HUES48 (cell line): ENCODE data around the gene MTG1.
A peak's percentile ranks its signal among the peaks of the same experiment; 100 is the strongest.

ENCODE experiments used
- H3K27ac ChIP-seq: one replicate; pipeline ENCODE4 v1.7.0; 2013; ENCODE audit warnings: low read depth, low read length, inconsistent platforms
- H3K27me3 ChIP-seq: 2 replicates; pipeline ENCODE4 v1.6.1; 2013; ENCODE audit warnings: mild to moderate bottlenecking, low read length; ENCODE audit not compliant: control insufficient read depth, insufficient read depth
- H3K36me3 ChIP-seq: 2 replicates; pipeline ENCODE4 v1.6.1; 2013; ENCODE audit warnings: low read length; ENCODE audit not compliant: control insufficient read depth, insufficient read depth
- H3K4me1 ChIP-seq: 2 replicates; pipeline ENCODE4 v1.6.1; 2013; ENCODE audit warnings: mild to moderate bottlenecking, low read length; ENCODE audit not compliant: control insufficient read depth, insufficient read depth
- H3K4me3 ChIP-seq: 2 replicates; pipeline ENCODE4 v1.5.1; 2013; ENCODE audit warnings: mild to moderate bottlenecking, low read depth, low read length
- H3K9ac ChIP-seq: 2 replicates; pipeline ENCODE4 v1.6.1; 2013; ENCODE audit warnings: mild to moderate bottlenecking, low read depth, low read length, moderate library complexity
- H3K9me3 ChIP-seq: 2 replicates; pipeline ENCODE4 v1.6.1; 2013; ENCODE audit warnings: low read length; ENCODE audit not compliant: control insufficient read depth, insufficient read depth

MTG1 gene

GRCh38 chr10:133353202-133353959, 40.6 kb upstream of the MTG1 start:
- no peaks in the 10 kb centered on the region for H3K27me3 ChIP-seq

GRCh38 chr10:133353988-133354605, 39.9 kb upstream of the MTG1 start:
- no peaks in the 10 kb centered on the region for H3K9me3 ChIP-seq
- H3K4me3 ChIP-seq: no peak overlapping the region
- H3K36me3 ChIP-seq: 0 out of 2 replicates have a peak, but pooled peaks cover 10% of the 10 kb centered on the region
- H3K4me1 ChIP-seq: no peaks in the 10 kb centered on the region; the same call in 1 of the 2 replicates
- no peak overlapping the region for H3K9ac ChIP-seq
- no peak overlapping the region for H3K27ac ChIP-seq
- H3K27me3 ChIP-seq: no peaks in the 10 kb centered on the region

More at GRCh38 chr10:133353202-133353959, 40.6 kb upstream of the MTG1 start:
- Histone ChIP-seq H3K4me3 (no peak overlapping the region), H3K9ac (no peak overlapping the region), H3K9me3 (no peaks in the 10 kb centered on the region), H3K27ac (no peak overlapping the region), H3K36me3 (0 out of 2 replicates have a peak, but pooled peaks cover 10% of the 10 kb centered on the region), H3K4me1 (no peaks in the 10 kb centered on the region; the same call in 1 of the 2 replicates)

DNA sequence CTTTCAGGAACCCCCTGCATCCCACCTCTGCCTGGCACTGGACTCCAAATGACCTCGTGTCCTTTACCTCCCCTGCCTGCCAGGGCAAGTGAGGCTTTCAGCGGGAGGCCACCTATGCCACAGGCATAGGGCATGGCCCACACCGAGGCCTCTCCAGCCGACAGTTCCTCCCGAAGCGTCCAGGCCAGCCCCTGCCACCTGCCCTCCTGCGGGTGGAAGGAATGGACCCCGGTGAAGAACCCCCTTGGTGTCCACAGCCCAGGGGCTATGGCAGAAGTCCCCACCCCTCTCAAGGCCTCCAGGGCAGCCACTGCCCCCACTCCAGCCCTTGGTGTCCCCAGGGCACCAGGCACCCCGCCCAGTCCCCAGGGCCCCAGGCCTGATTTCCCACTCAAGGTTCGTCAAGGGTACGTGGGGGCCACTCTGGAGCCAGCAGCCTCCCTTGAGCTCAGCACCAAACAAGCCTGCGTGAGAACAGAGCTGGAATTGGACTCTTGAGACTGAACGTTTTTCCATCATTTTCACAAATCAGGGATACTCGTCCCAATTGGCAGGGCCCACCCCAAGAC, 39.2 kb upstream of the MTG1 start:
- H3K27ac ChIP-seq: no peak overlapping the region
- H3K36me3 ChIP-seq: 0 out of 2 replicates have a peak, but pooled peaks cover 10% of the 10 kb centered on the region
- H3K4me3 ChIP-seq: no peak overlapping the region
- H3K9ac ChIP-seq: no peak overlapping the region
- H3K27me3 ChIP-seq: no peaks in the 10 kb centered on the region
- no peaks in the 10 kb centered on the region; the same call in 1 of the 2 replicates for H3K4me1 ChIP-seq
- no peaks in the 10 kb centered on the region for H3K9me3 ChIP-seq

GRCh38 chr10:133355266-133355665, 38.7 kb upstream of the MTG1 start:
- H3K36me3 ChIP-seq: 0 out of 2 replicates have a peak, but pooled peaks cover 10% of the 10 kb centered on the region
- no peak overlapping the region for H3K9ac ChIP-seq
- no peaks in the 10 kb centered on the region; the same call in 1 of the 2 replicates for H3K4me1 ChIP-seq
- no peaks in the 10 kb centered on the region for H3K9me3 ChIP-seq
- no peak overlapping the region for H3K4me3 ChIP-seq
- H3K27ac ChIP-seq: no peak overlapping the region
- peaks cover 4% of the 10 kb centered on the region; the same call in 1 of the 2 replicates for H3K27me3 ChIP-seq

DNA sequence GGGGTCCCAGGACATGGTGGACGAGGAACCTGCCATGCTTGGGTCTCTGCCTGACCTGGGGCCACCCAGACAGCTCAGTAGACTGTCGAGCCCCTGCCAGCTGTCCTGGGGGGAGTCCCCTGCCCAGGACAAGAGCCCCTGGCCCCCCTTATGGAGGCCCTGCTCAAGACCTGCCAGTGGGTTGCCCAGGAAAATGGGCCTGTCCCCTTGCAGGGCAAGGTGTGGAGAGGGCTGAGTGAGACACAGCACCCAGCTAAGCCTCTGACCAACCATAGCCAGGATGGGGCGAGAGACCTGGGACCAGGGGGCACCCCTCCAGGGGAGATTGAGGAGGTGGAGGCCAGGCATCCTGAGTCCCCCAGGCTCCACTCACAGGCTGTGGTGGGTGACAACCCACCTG, 38.0 kb upstream of the MTG1 start:
- H3K4me3 ChIP-seq: no peak overlapping the region
- no peaks in the 10 kb centered on the region for H3K9me3 ChIP-seq
- peaks cover 6% of the 10 kb centered on the region; the same call in 1 of the 2 replicates for H3K27me3 ChIP-seq
- H3K27ac ChIP-seq: no peak overlapping the region
- H3K4me1 ChIP-seq: no peaks in the 10 kb centered on the region
- H3K9ac ChIP-seq: no peak overlapping the region
- 0 out of 2 replicates have a peak, but pooled peaks cover 10% of the 10 kb centered on the region for H3K36me3 ChIP-seq

- Histone ChIP-seq H3K27ac (no peak overlapping the region), H3K4me3 (peak overlapping the region; percentile 88), H3K9me3 (no peaks in the 10 kb centered on the region), H3K4me1 (no peaks in the 10 kb centered on the region), H3K9ac (peak overlapping the region; percentile 68; the same call in 1 of the 2 replicates), H3K27me3 (peaks cover 6% of the 10 kb centered on the region; the same call in 1 of the 2 replicates), H3K36me3 (peaks cover 10% of the 10 kb centered on the region; the same call in 1 of the 2 replicates)
These were observed 37.2 kb upstream of the MTG1 start for GRCh38 chr10:133356549-133357284.

DNA sequence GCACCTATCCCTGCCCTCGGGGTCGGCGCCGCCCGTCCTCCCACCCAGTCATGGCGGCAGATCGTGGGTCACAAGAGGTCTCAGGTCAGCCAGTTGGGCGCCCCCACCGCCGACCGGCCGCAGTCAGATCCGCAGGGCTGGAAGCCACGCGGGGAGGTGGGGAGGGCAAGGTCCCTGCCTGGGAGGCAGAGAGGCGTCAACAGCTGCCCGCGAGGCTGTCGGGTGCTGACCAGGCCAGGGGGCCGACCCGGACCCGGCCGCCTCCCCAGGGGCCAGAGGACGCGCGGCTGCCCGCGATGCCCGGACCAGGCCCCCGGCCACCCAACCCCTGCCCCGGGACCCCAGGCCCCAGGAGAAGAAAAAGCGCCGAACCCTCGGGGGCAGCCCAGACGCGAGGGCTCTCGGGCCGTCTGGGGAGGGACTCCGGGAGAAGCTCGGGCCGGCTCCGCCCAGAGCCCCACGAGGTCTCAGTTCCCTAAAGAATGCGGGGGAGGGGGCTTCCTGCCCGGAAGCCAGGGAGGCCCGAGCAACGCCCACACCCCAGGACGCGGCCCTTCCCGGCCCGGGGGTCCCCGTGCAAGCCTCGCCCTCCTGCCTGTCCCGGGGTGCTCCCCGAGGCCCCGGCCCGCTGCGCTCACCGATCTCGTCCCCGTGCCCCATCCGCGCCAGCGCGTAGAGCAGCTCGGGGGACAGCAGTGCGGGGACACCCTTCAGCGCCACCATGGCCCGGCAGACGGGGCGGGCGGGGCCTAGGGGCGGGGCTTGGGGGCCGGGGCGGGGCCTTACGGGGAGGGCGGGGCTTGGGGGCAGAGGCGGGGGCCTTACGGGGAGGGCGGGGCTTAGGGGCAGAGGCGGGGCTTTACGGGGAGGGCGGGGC, 36.4 kb upstream of the MTG1 start, which contains the start of gene FUOM:
FUOM (minus strand) TSS at position 735 of the 877 bp plus-strand sequence; CDS start at position 723, 12 bp downstream.
- Histone ChIP-seq H3K36me3 (peaks cover 18% of the 10 kb centered on the region), H3K4me1 (no peaks in the 10 kb centered on the region), H3K9ac (peak within 1 kb of the TSS; percentile 69; the same call in 1 of the 2 replicates), H3K27ac (peak within 1 kb of the TSS; percentile 81), H3K4me3 (peak within 1 kb of the TSS; percentile 88), H3K9me3 (no peaks in the 10 kb centered on the region), H3K27me3 (peaks cover 6% of the 10 kb centered on the region; the same call in 1 of the 2 replicates)

DNA sequence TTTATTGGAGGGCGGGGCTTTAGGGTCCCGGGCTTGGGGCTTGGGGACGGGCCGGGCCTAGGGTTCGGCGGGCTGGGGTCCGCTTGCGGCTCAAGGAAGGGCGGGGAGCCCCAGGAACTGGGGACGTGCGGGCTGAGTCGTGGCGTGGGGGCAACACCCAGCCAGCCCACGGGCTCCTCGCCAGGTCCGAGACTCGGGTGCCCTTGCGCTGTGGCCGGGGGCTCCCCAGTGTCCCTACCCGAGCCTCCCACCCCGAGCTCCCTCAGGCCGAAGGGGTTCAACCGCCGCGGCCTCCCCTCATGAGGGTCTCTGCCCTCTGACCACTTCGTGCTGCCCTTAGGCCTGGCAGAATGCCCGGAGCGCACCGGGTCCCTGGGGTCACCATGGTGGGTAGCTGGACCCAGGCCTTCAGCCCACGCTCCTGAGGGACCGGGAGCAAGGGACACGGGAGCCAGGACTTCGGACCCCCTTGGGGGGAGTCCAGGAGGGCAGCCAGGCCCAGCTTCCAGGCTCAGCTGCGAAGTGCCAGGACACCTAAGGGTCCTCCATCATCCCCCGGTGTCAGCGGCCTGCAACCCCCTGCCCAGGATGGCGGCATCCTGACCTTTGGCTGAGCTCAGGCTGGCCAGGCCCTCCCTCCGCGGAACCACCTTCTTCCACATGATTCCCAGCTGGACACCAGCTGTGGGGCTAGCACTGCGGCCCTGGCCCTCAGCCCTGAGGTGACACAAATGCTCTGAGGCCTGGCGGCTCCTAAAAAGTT, 35.6 kb upstream of the MTG1 start:
- no peak overlapping the region; the same call in 1 of the 2 replicates for H3K4me3 ChIP-seq
- peaks cover 27% of the 10 kb centered on the region for H3K36me3 ChIP-seq
- no peaks in the 10 kb centered on the region for H3K4me1 ChIP-seq
- H3K9me3 ChIP-seq: no peaks in the 10 kb centered on the region
- peaks cover 6% of the 10 kb centered on the region; the same call in 1 of the 2 replicates for H3K27me3 ChIP-seq
- no peak overlapping the region for H3K27ac ChIP-seq
- no peak overlapping the region for H3K9ac ChIP-seq

DNA sequence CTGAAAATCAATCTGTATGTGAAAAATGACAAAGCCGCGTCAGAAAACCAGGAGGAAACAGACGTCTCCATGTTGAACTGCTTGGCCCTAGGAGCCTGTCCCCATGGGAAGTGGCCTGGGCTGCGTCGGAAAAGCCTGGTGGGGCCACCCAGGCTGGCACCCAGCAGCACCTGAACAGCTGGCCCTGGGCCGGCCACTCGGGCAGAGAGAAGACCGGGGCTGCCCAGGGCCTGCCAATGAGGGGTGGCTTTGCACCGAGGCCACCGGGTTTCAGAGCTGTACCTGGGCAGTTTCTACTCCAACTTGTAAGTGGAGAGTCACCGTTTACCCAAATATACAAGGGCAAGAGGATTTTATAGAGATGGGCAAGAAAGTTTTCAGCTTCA, 35.0 kb upstream of the MTG1 start:
- Histone ChIP-seq H3K36me3 (peaks cover 32% of the 10 kb centered on the region), H3K9me3 (no peaks in the 10 kb centered on the region), H3K4me1 (no peaks in the 10 kb centered on the region), H3K9ac (no peak overlapping the region), H3K4me3 (no peak overlapping the region), H3K27ac (no peak overlapping the region), H3K27me3 (peaks cover 6% of the 10 kb centered on the region; the same call in 1 of the 2 replicates)
